ENCODE data around the gene GPER1. TPM values are rescaled to one million over a fixed set of nuclear protein-coding genes. Genes with fewer than 3 reads are reported as not detected.
"Not testable (repeated sequence)": the region's sequence is repeated elsewhere in the genome, so short reads cannot be mapped to it uniquely, and the experiment has no call there.

Gene GPER1
- total RNA-seq, 1 donor from 2014 or later: 2.5 TPM

GRCh38 chr7:1136841-1137516 is 49.1 kb downstream of the GPER1 start:
- Mint-ChIP-seq H3K4me3 (ENCODE audit: unreplicated experiment) (peak overlapping the region; percentile 88), H3K4me1 (ENCODE audit: unreplicated experiment) (peaks cover 16% of the 10 kb centered on the region), H3K27ac (ENCODE audit: unreplicated experiment) (peak overlapping the region; percentile 88), H3K36me3 (ENCODE audit: unreplicated experiment) (peaks cover 6% of the 10 kb centered on the region), H3K9me3 (ENCODE audit: unreplicated experiment) (peaks cover under 1% of the 10 kb centered on the region), H3K27me3 (ENCODE audit: unreplicated experiment) (no peaks in the 10 kb centered on the region)
- TF ChIP-seq CTCF (IDR thresholded peaks at IDR 0.05): no peak
- DNase-seq (ENCODE audit: extremely low spot score, unreplicated experiment): no peak

GRCh38 chr7:1137517-1138167 is 49.7 kb downstream of the GPER1 start:
- Mint-ChIP-seq H3K36me3 (ENCODE audit: unreplicated experiment) (peaks cover 4% of the 10 kb centered on the region), H3K9me3 (ENCODE audit: unreplicated experiment) (no peaks in the 10 kb centered on the region), H3K27me3 (ENCODE audit: unreplicated experiment) (no peaks in the 10 kb centered on the region), H3K27ac (ENCODE audit: unreplicated experiment) (peak overlapping the region; percentile 88), H3K4me3 (ENCODE audit: unreplicated experiment) (peak overlapping the region; percentile 88), H3K4me1 (ENCODE audit: unreplicated experiment) (peaks cover 16% of the 10 kb centered on the region)
- TF ChIP-seq CTCF (IDR thresholded peaks at IDR 0.05): no peak
- no peak for DNase-seq (ENCODE audit: extremely low spot score, unreplicated experiment)

- Mint-ChIP-seq H3K4me3 (ENCODE audit: unreplicated experiment) (no peak overlapping the region), H3K27me3 (ENCODE audit: unreplicated experiment) (no peaks in the 10 kb centered on the region), H3K9me3 (ENCODE audit: unreplicated experiment) (no peaks in the 10 kb centered on the region), H3K36me3 (ENCODE audit: unreplicated experiment) (no peaks in the 10 kb centered on the region), H3K4me1 (ENCODE audit: unreplicated experiment) (peaks cover 16% of the 10 kb centered on the region), H3K27ac (ENCODE audit: unreplicated experiment) (peak overlapping the region; percentile 18)
- DNase-seq (ENCODE audit: extremely low spot score, unreplicated experiment): no peak
- no peak for TF ChIP-seq CTCF (IDR thresholded peaks at IDR 0.05)
Observed at GRCh38 chr7:1140476-1141104, 52.7 kb downstream of the GPER1 start.

- no peaks in the 10 kb centered on the region for H3K27me3 Mint-ChIP-seq (ENCODE audit: unreplicated experiment)
- peaks cover 15% of the 10 kb centered on the region for H3K4me1 Mint-ChIP-seq (ENCODE audit: unreplicated experiment)
- TF ChIP-seq CTCF (IDR thresholded peaks at IDR 0.05): no peak
- no peak for DNase-seq (ENCODE audit: extremely low spot score, unreplicated experiment)
- no peak overlapping the region for H3K27ac Mint-ChIP-seq (ENCODE audit: unreplicated experiment)
- no peak overlapping the region for H3K4me3 Mint-ChIP-seq (ENCODE audit: unreplicated experiment)
- H3K36me3 Mint-ChIP-seq (ENCODE audit: unreplicated experiment): no peaks in the 10 kb centered on the region
- H3K9me3 Mint-ChIP-seq (ENCODE audit: unreplicated experiment): no peaks in the 10 kb centered on the region
Observed at GRCh38 chr7:1141651-1142050, 53.7 kb downstream of the GPER1 start.

- H3K36me3 Mint-ChIP-seq (ENCODE audit: unreplicated experiment): no peaks in the 10 kb centered on the region
- H3K9me3 Mint-ChIP-seq (ENCODE audit: unreplicated experiment): no peaks in the 10 kb centered on the region
- peaks cover 10% of the 10 kb centered on the region for H3K4me1 Mint-ChIP-seq (ENCODE audit: unreplicated experiment)
- H3K27me3 Mint-ChIP-seq (ENCODE audit: unreplicated experiment): no peaks in the 10 kb centered on the region
- no peak overlapping the region for H3K4me3 Mint-ChIP-seq (ENCODE audit: unreplicated experiment)
- no peak for DNase-seq (ENCODE audit: extremely low spot score, unreplicated experiment)
- no peak for TF ChIP-seq CTCF (IDR thresholded peaks at IDR 0.05)
- H3K27ac Mint-ChIP-seq (ENCODE audit: unreplicated experiment): no peak overlapping the region
Observed at GRCh38 chr7:1142051-1142635, 54.2 kb downstream of the GPER1 start.

- DNase-seq (ENCODE audit: extremely low spot score, unreplicated experiment); H3K36me3 Mint-ChIP-seq (ENCODE audit: unreplicated experiment); H3K9me3 Mint-ChIP-seq (ENCODE audit: unreplicated experiment); H3K4me3 Mint-ChIP-seq (ENCODE audit: unreplicated experiment); H3K27me3 Mint-ChIP-seq (ENCODE audit: unreplicated experiment); H3K4me1 Mint-ChIP-seq (ENCODE audit: unreplicated experiment); H3K27ac Mint-ChIP-seq (ENCODE audit: unreplicated experiment): not testable (repeated sequence)
Observed at GRCh38 chr7:1143031-1143430, 55.1 kb downstream of the GPER1 start.

Data from osteocyte (in vitro differentiated cells).